D721Med (cell line): ENCODE measurements around the gene DYNC1I2.

ENCODE experiments used
- DNase-seq: peaks from one replicate; pipeline ENCODE4 v3.0.0; 2011; ENCODE audit warnings: low spot score; ENCODE audit not compliant: insufficient read length
- FAIRE-seq: peaks from 2 replicates; lab custom pipeline; 2011; peaks lifted over from hg19 to GRCh38; lab: Jason Lieb, UNC
- TF ChIP-seq, protein P1 (sequence below): IDR thresholded peaks from 2 replicates; pipeline ENCODE4 v1.5.1; 2012; ENCODE audit warnings: mild to moderate bottlenecking, control low read depth; ENCODE audit not compliant: insufficient read depth; ENCODE audit errors: missing control alignments

DYNC1I2 gene

DNA sequence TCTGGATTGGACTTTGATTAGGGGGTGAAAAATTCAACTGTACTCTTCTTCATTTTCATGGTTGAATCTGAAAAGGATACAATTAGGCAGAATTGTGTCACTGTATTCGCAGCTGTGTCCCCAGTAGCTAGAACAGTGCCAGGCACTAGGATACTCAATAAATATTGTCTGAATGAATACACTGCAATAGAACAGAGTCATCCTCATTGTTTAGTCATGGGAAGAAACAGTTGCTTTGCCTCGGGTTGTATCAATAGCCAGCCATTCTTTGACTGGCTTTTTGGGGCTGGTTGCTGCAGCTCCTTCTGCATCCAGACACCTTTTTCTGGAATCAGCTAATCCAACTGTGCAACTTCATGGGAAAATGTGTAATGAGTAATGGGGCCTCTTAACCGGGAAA is 18.1 kb upstream of the DYNC1I2 start:
- TF ChIP-seq, protein P1, sequence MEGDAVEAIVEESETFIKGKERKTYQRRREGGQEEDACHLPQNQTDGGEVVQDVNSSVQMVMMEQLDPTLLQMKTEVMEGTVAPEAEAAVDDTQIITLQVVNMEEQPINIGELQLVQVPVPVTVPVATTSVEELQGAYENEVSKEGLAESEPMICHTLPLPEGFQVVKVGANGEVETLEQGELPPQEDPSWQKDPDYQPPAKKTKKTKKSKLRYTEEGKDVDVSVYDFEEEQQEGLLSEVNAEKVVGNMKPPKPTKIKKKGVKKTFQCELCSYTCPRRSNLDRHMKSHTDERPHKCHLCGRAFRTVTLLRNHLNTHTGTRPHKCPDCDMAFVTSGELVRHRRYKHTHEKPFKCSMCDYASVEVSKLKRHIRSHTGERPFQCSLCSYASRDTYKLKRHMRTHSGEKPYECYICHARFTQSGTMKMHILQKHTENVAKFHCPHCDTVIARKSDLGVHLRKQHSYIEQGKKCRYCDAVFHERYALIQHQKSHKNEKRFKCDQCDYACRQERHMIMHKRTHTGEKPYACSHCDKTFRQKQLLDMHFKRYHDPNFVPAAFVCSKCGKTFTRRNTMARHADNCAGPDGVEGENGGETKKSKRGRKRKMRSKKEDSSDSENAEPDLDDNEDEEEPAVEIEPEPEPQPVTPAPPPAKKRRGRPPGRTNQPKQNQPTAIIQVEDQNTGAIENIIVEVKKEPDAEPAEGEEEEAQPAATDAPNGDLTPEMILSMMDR: no peak
- DNase-seq (no peak), FAIRE-seq (no peak)

DNA sequence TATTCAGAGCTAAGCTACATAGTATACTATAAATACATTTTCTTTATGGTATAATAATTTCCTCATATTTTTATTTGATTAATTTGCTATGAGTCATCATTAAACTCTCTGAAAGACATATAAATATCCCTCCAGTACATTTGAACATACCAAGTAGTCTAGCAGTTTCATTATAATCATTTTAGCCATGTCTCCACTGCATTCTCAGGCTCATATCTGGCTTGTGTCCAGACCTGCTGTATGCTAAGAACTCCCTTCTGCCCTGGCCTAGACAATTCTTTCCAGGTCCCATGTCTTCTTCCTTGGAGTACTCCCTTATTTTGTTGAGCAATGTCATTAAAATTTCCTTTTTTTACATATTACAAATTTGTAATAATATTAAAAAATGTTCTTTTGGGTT is 16.6 kb upstream of the DYNC1I2 start:
- TF ChIP-seq, protein P1: no peak
- DNase-seq (no peak), FAIRE-seq (no peak)

GRCh38 chr2:171671867-171672266 is 15.4 kb upstream of the DYNC1I2 start:
- TF ChIP-seq, protein P1: no peak
- no peak for FAIRE-seq
- no peak for DNase-seq

DNA sequence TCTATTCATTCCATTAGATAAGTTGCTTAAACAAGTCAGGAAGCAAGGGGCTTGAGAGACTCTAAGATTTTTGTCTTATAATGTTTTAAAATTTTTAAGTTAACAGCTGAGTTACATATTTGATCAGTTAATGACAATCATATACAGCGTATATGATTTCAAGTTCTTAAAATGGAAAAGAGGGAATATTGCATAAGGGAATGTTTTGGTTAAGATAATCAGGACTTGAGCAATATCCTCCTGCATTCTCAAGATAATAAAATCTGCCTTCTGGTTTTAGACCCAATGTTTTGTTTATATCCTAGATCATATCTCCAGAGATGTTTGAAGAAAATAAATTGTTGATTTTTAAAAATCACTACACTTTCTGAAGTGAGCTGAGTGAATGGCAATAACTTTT is 13.4 kb upstream of the DYNC1I2 start:
- no peak for FAIRE-seq
- DNase-seq: no peak
- TF ChIP-seq, protein P1: no peak

- FAIRE-seq (no peak), DNase-seq (no peak)
- TF ChIP-seq, protein P1: no peak
Observed at GRCh38 chr2:171675810-171676345, 11.4 kb upstream of the DYNC1I2 start.

- DNase-seq (no peak), FAIRE-seq (no peak)
- TF ChIP-seq, protein P1: no peak
Observed at GRCh38 chr2:171678619-171679018, 8.7 kb upstream of the DYNC1I2 start.

GRCh38 chr2:171688129-171688465 is 828 bp downstream of the DYNC1I2 start:
- no peak for DNase-seq
- FAIRE-seq: no peak
- TF ChIP-seq, protein P1: no peak
